KMS-11 (cell line): ENCODE results near the gene NEURL1.
"Not testable (repeated sequence)": the region's sequence is repeated elsewhere in the genome, so short reads cannot be mapped to it uniquely, and the experiment has no call there.

Experiments
- H2AFZ ChIP-seq: fragments of 200-600 bp; sonication (generic); 2 replicates; pipeline ENCODE4 v1.6.1; 2016; ENCODE audit warnings: antibody characterized with exemption, mixed run types, low read depth
- H3K27ac ChIP-seq: fragments of 200-600 bp; sonication (generic); 2 replicates; pipeline ENCODE4 v1.6.1; 2016; ENCODE audit warnings: mild to moderate bottlenecking, mixed run types
- H3K27me3 ChIP-seq: fragments of 200-600 bp; sonication (generic); 2 replicates; pipeline ENCODE4 v1.6.1; 2017; ENCODE audit warnings: mild to moderate bottlenecking, low read depth, mixed run types, moderate library complexity; ENCODE audit not compliant: insufficient read depth
- H3K36me3 ChIP-seq: fragments of 200-600 bp; sonication (generic); 2 replicates; pipeline ENCODE4 v1.6.1; 2017; ENCODE audit warnings: mild to moderate bottlenecking, mixed run types; ENCODE audit not compliant: insufficient read depth
- H3K4me1 ChIP-seq: fragments of 200-600 bp; sonication (generic); 2 replicates; pipeline ENCODE4 v1.6.1; 2016; ENCODE audit warnings: mild to moderate bottlenecking, low read depth, mixed run types; ENCODE audit not compliant: poor library complexity, severe bottlenecking
- H3K4me2 ChIP-seq: fragments of 200-600 bp; sonication (generic); 2 replicates; pipeline ENCODE4 v1.7.0; 2016; ENCODE audit warnings: mild to moderate bottlenecking, mixed run types
- H3K4me3 ChIP-seq: fragments of 200-600 bp; sonication (generic); IDR thresholded peaks from 2 replicates; pipeline ENCODE4 v1.6.1; 2017; ENCODE audit warnings: low read depth, low read length, mixed read lengths; ENCODE audit not compliant: insufficient read depth
- H3K79me2 ChIP-seq: fragments of 200-600 bp; sonication (generic); 2 replicates; pipeline ENCODE4 v1.6.1; 2016; ENCODE audit warnings: low read depth, mixed run types; ENCODE audit not compliant: insufficient read depth
- H3K9ac ChIP-seq: fragments of 200-600 bp; sonication (generic); 2 replicates; pipeline ENCODE4 v1.6.1; 2016; ENCODE audit warnings: mild to moderate bottlenecking, mixed run types
- H4K20me1 ChIP-seq: fragments of 200-600 bp; sonication (generic); 2 replicates; pipeline ENCODE4 v1.6.1; 2016; ENCODE audit warnings: mild to moderate bottlenecking, mixed run types; ENCODE audit not compliant: insufficient read depth
- CTCF ChIP-seq: fragments of 200-600 bp; sonication (generic); conservative IDR thresholded peaks from 2 replicates; pipeline ENCODE4 v1.6.1; 2017; ENCODE audit warnings: low read depth, mild to moderate bottlenecking, antibody characterized with exemption, low read length, moderate library complexity, mixed read lengths

NEURL1 gene

DNA sequence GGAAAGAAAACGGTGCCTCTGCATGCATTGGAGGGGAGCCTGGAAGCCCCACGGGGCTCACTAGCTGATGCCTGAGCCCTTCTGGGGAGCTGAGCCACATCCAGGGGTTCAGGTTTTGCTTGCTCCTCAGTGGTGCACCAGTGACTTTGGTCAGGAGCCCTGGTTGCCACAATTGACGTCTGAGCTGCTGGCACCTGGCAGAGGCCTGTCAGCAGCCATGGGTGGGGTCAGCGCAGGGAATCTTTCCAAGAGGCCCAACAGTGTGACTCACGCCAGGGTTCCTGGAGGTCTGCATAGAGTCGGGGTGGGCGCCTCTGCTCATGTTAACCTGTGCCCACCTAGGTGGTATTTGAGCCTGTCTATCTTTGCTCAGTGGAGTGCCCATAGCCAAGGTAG, 138.7 kb downstream of the NEURL1 start:
- Histone ChIP-seq H2AFZ (no peak overlapping the region), H3K27me3 (no peaks in the 10 kb centered on the region), H3K36me3 (no peaks in the 10 kb centered on the region), H3K4me2 (no peak overlapping the region), H4K20me1 (no peaks in the 10 kb centered on the region), H3K4me3 (no peak overlapping the region), H3K27ac (no peak overlapping the region), H3K9ac (no peak overlapping the region), H3K79me2 (no peaks in the 10 kb centered on the region), H3K4me1 (no peaks in the 10 kb centered on the region)
- no peak for TF ChIP-seq CTCF

DNA sequence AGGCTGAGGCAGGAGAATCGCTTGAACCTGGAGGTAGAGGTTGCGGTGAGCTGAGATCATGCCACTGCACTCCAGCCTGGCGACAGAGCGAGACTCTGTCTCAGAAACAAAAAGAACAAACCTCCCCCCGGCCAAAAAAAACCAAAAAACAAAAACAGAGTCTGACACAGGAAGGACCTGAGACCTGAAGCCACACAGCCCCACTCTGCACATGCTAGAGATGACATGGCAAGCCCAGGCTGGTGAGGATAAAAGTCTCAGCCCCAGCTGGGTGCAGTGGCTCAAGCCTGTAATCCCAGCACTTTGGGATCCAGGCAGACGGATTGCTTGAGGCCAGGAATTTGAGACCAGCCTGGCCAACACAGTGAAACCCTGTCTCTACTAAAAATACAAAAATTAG, 139.4 kb downstream of the NEURL1 start:
- H3K9ac ChIP-seq, H3K27ac ChIP-seq, H3K27me3 ChIP-seq, H2AFZ ChIP-seq, H3K36me3 ChIP-seq, H4K20me1 ChIP-seq, H3K4me1 ChIP-seq, H3K4me2 ChIP-seq, H3K4me3 ChIP-seq, H3K79me2 ChIP-seq: not testable (repeated sequence)

DNA sequence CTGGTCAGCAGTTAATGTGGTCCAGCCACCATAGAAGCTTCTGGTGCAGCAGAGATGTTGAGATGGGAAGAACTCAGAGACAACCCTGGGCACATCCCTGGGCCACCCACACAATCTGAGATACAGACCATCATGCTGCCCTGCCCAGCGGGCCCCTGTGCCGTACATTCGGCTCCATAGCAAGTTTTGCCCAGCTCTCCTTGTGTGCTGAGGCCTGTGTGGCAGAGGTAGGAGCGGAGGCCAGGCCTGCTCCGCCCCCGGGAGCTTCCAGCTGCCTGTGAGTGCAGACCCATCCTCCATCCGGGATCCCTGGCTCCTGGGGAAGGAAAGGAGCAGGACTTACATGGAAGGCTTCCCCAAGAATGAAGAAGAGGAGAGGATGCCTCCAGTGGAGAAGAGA, 140.3 kb downstream of the NEURL1 start:
- no peak overlapping the region for H3K27ac ChIP-seq
- no peaks in the 10 kb centered on the region for H3K27me3 ChIP-seq
- H3K9ac ChIP-seq: no peak overlapping the region
- H4K20me1 ChIP-seq: no peaks in the 10 kb centered on the region
- no peak overlapping the region for H3K4me2 ChIP-seq
- no peak overlapping the region for H3K4me3 ChIP-seq
- H3K36me3 ChIP-seq: no peaks in the 10 kb centered on the region
- no peaks in the 10 kb centered on the region for H3K4me1 ChIP-seq
- no peak for TF ChIP-seq CTCF
- no peaks in the 10 kb centered on the region for H3K79me2 ChIP-seq
- H2AFZ ChIP-seq: no peak overlapping the region

DNA sequence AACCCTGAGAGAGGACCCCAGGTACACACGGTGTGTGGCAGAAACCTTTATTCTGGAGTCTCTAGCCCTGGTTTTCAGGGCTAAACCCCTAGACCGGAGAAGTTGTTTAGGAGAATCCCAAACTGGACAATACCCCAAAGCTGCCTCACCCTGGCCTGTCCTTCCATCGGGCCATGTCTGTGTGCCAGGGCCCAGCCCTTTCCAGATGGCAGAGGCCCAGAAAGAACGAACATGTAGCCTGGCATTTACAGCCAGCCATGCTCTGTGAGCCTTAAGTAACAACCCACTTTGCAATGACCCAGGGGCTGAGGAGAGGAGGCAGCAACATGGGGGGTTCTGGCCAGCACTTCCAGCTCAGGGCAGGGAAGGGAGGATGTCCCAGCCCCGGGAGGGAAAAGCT, 142.1 kb downstream of the NEURL1 start:
- Histone ChIP-seq H3K79me2 (no peaks in the 10 kb centered on the region), H3K27me3 (no peaks in the 10 kb centered on the region), H3K4me3 (no peak overlapping the region), H3K4me1 (no peaks in the 10 kb centered on the region), H3K4me2 (no peak overlapping the region), H3K9ac (no peak overlapping the region), H3K27ac (no peak overlapping the region), H4K20me1 (no peaks in the 10 kb centered on the region), H3K36me3 (no peaks in the 10 kb centered on the region), H2AFZ (no peak overlapping the region)
- no peak for TF ChIP-seq CTCF

DNA sequence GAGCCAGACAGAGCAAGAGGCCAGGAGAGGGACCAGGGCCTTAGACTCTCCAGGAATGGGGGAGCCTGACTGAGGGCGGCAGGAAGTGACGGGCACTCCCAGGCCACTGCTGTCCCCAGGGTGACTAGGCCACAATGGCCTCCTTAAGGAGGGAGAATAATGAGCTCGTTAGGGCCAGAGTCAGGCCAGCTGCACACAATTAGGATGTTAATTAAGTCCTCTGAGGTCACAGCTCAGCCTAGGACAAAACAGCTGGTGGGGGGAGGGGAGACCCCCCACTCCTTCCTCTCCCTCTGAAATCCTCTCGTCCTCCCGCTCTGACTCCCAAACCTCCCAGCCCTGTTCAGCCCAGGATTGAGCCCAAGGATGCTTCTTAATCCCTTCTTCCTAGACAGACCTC, 143.0 kb downstream of the NEURL1 start:
- H3K9ac ChIP-seq: no peak overlapping the region

More for the DNA sequence above, 143.0 kb downstream of the NEURL1 start:
- H2AFZ ChIP-seq: no peak overlapping the region
- H3K4me1 ChIP-seq: no peaks in the 10 kb centered on the region
- H3K27me3 ChIP-seq: no peaks in the 10 kb centered on the region
- H3K27ac ChIP-seq: no peak overlapping the region
- no peak for TF ChIP-seq CTCF
- no peaks in the 10 kb centered on the region for H4K20me1 ChIP-seq
- no peak overlapping the region for H3K4me2 ChIP-seq
- no peaks in the 10 kb centered on the region for H3K36me3 ChIP-seq
- no peaks in the 10 kb centered on the region for H3K79me2 ChIP-seq
- no peak overlapping the region for H3K4me3 ChIP-seq
